Stomach smooth muscle (tissue), 2 donors: ENCODE measurements around the gene PPM1K.
A peak's percentile ranks its signal among the peaks of the same experiment; 100 is the strongest.
"Not testable (repeated sequence)": the region's sequence is repeated elsewhere in the genome, so short reads cannot be mapped to it uniquely, and the experiment has no call there.

ENCODE experiments used
- H3K27ac ChIP-seq: one replicate; pipeline ENCODE4 v1.7.0; 2013; ENCODE audit warnings: mild to moderate bottlenecking, low read length, inconsistent platforms
- H3K27me3 ChIP-seq, 2 donors: one replicate each; pipeline ENCODE4 v1.7.0; 2013; ENCODE audit warnings: low read length in 2 of 2; ENCODE audit not compliant: insufficient read depth in 2 of 2, control insufficient read depth in 1 of 2
- H3K36me3 ChIP-seq, 2 donors: one replicate each; pipeline ENCODE4 v1.7.0; 2013; ENCODE audit warnings: low read length in 2 of 2; ENCODE audit not compliant: control insufficient read depth in 2 of 2, insufficient read depth in 2 of 2
- H3K4me1 ChIP-seq: one replicate; pipeline ENCODE4 v1.7.0; 2013; ENCODE audit warnings: low read length; ENCODE audit not compliant: control insufficient read depth, insufficient read depth
- H3K4me3 ChIP-seq, 2 donors: one replicate each; pipeline ENCODE4 v1.7.0; 2013; ENCODE audit warnings: low read length in 2 of 2
- H3K9ac ChIP-seq, 2 donors: one replicate each; pipeline ENCODE4 v1.7.0; 2013; ENCODE audit warnings: low read length in 2 of 2, mild to moderate bottlenecking in 1 of 2
- H3K9me3 ChIP-seq, 2 donors: one replicate each; pipeline ENCODE4 v1.7.0; 2013; ENCODE audit warnings: low read length in 2 of 2; ENCODE audit not compliant: control insufficient read depth in 2 of 2
- donor health status: healthy.
- donor health status: Pancreatic carcinoma.

The PPM1K gene

DNA sequence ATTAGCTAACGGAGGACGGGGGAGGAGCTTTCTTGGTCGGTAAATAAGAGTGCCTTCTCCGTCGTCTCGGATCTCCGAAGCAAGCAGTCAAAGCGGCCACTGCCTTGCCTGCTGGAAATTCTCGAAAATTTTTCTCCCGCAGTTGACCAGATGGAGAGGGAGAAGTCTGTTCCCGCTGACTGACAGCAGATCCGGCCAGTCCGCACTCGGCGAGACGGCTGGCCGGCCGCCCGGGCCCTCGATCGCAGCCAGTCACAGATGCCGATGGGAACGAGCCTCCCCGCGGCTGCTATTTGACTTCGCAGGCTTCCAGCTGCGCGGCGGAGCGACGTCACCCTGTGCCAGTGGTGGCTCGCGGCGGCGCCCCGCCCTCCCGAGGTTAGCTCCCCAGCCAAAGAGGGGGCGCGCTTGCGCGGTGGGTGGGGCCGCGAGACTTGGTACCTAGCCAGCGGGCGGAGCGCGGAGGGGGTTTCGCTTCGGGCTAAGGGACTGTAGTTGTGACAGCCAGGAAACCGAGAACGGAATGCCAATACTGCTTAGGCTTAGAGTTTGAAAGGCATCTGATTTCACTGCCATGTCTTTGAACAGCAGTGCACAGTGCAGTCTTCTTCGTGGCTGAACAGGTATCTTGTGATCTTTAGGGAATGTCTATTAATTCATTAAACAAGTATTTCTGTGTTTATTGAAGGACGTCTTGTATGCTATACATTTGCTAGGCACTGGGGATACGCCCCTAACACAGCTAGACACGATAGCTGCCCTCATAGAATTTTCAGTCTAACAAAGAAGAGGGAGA is at the start of gene PPM1K:
Gene PPM1K (minus strand): TSS at position 123 of the 796 bp plus-strand sequence. CDS start 5,978 bp downstream, outside the sequence.
- Histone ChIP-seq H3K27ac (peak within 1 kb of the TSS; percentile 95), H3K9ac (peak within 1 kb of the TSS; percentile 80 to 91), H3K4me1 (peaks cover 34% of the 10 kb centered on the region), H3K36me3 (no peaks in the 10 kb centered on the region), H3K27me3 (no peaks in the 10 kb centered on the region), H3K4me3 (peak within 1 kb of the TSS; percentile 93 to 95), H3K9me3 (no peaks in the 10 kb centered on the region)

DNA sequence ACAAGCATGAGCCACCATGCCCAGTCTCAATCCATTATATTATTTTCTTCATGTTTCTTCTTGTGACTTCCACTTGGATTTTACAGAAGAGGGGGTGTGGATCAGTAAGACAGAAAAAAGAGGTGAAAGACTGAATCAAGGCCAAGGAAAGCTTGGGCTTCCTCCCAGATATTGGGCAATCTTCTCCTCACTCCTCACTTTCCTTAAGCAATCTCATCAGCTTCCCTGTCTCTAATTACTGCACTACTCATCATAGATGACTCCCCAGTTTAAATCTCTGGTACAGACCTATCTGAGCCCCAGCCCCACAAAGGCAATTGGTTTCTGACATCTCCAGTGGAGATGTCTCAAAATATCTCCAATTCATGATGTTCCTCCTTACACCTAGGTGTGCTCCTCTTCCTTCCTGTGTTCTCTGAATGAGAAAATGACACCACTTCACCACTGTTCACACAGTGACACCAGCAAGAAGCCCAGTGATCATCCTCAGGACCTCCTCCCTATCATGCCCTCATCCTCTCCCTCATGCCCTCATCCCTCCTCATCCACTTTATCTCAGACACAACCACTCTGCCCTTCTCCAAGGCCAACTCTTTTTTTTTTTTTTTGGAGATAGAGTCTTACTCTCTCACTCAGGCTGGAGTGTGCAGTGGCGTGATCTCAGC is 49.5 kb upstream of the PPM1K start:
- no peak overlapping the region for H3K27ac ChIP-seq
- H3K36me3 ChIP-seq, result no peaks in the 10 kb centered on the region
- no peak overlapping the region for H3K4me3 ChIP-seq
- no peak overlapping the region for H3K9ac ChIP-seq
- no peaks in the 10 kb centered on the region for H3K9me3 ChIP-seq
- peaks cover 3% of the 10 kb centered on the region for H3K4me1 ChIP-seq
- no peaks in the 10 kb centered on the region for H3K27me3 ChIP-seq

DNA sequence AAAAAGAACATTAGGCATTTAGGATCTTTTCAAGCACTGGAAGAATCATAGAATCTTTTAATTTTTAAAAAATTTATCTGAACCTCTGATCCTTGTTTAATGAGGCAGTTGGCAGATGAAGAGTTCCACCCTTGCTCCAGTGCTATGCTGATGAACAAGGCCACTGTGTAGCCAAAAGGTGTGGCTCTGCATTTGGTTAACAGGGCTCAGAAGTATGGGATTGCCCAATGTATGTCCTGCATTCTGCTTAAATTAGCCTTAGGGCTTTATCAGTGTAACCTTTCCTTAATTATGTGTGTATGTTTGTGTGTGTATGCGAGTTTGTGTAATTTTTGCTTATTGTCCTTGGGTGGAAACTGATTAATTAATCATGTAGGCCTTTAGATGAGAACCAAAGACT is 43.3 kb upstream of the PPM1K start:
- Histone ChIP-seq H3K9me3 (no peaks in the 10 kb centered on the region), H3K27me3 (no peaks in the 10 kb centered on the region), H3K27ac (no peak overlapping the region)

DNA sequence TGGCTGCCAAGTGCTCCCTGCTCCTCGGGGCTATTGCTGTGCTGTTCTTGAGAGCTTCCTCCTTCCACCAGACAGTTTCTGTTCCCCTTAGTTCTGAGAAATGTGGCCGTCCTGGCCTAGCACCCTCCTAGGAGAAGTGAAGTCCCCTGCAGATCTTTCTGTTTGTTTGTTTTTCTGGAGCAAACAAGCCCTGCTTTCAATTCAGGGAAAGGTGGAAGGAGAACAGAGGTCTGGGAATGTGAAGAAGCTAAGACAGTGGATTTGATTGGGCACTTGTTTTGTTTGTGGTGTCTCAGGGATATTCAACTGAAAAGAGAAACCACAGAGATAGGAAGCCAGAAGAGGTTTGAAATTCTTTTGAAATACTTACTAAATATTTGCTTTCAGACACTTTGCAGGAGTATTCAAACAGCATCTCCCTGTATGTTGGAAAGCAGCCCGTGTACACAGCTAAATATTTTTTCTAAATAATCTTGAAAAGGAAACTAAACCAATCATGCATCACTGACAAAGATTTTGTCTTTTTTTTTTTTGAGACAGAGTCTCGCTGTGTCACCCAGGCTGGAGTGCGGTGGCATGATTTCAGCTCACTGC is 36.5 kb upstream of the PPM1K start:
- no peaks in the 10 kb centered on the region for H3K27me3 ChIP-seq
- no peaks in the 10 kb centered on the region for H3K36me3 ChIP-seq
- H3K9ac ChIP-seq, result no peak overlapping the region
- no peaks in the 10 kb centered on the region for H3K9me3 ChIP-seq
- H3K4me3 ChIP-seq, result no peak overlapping the region
- no peaks in the 10 kb centered on the region for H3K4me1 ChIP-seq
- H3K27ac ChIP-seq, result no peak overlapping the region

More for the DNA sequence above, 43.3 kb upstream of the PPM1K start:
- no peaks in the 10 kb centered on the region for H3K36me3 ChIP-seq
- H3K4me1 ChIP-seq, result no peaks in the 10 kb centered on the region
- H3K4me3 ChIP-seq, result no peak overlapping the region
- H3K9ac ChIP-seq, result no peak overlapping the region

DNA sequence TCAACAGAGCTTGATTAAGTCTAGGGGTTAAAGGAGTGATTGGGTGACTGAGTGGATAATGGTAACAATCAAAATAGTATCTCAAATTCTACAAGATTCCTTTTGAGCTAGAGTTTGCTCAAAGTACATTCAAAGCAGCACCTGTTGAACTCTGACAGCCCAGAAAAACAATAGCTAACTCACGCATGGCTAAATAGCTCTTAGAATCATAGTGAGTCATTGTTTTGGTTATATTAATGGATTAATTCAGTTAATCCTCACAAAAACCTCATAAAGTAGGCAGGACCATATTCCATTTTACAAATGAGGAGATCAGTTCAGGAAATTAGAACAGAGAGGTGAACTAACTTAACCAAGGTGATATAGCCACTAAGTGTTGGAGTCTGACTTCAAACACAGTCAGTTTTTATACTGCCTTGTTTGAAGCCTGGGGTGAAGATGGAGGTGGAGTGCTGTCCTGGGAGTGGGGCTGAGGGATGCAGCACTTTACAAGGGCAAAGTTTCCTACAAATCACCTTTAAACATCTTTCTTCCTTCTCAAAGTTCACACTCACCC is 35.9 kb upstream of the PPM1K start:
- H3K9me3 ChIP-seq, result no peaks in the 10 kb centered on the region
- H3K4me3 ChIP-seq, result no peak overlapping the region
- no peaks in the 10 kb centered on the region for H3K36me3 ChIP-seq
- no peak overlapping the region for H3K9ac ChIP-seq
- H3K27me3 ChIP-seq, result no peaks in the 10 kb centered on the region
- H3K4me1 ChIP-seq, result no peaks in the 10 kb centered on the region
- H3K27ac ChIP-seq, result no peak overlapping the region

DNA sequence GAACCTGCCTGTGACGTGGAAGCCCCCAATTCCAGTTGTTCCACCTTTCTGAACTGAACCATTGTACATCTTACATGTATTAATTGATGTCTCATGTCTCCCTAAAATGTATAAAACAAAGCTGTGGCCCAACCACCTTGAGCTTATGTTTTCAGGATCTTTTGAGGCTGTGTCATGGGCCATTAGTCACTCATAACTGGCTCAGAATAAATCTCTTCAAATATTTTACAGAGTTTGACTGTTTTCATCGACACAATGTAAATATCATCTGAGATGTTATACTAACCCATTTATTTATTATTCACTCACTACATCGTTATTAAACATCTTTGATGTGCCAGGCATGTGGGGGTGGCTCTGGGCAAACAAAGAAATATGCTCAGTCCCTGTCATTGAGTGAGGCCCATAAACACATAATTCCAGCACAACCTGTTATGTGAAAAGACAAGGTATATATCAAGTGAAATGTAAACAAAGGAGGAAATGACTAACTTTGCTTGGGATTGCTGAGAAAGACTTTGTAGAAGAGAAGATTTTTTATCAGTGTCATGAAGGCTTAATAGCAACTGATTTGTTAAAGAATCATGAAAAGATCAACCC is 34.5 kb upstream of the PPM1K start:
- Histone ChIP-seq H3K9me3 (no peaks in the 10 kb centered on the region), H3K27ac (no peak overlapping the region), H3K4me1 (no peaks in the 10 kb centered on the region), H3K9ac (no peak overlapping the region), H3K4me3 (no peak overlapping the region), H3K27me3 (no peaks in the 10 kb centered on the region), H3K36me3 (no peaks in the 10 kb centered on the region)

DNA sequence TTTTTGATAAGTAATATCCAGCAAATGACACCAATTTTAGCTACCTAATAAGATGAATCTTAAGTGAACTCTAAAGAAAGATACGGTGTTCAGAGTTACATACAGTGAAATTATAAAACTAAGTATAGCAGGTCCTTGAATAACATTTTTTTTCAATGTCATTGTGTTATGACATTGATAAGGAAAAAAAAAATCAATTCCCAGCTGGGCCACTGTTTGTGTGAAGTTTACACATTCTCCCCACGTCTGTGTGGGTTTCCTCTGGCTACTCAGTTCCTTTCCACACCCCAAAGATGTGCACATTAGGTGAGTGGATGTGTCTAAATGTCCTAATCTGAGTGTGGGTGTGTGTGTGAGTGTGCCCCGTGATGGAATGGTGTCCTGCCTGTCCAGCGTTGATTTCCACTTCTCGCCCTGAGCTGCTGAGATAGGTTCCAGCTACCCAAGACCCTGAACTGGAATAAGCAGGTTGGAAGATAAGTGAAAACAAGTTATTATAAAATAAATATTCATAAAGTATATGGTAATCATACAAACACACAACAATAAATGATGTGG is 31.2 kb upstream of the PPM1K start:
- no peaks in the 10 kb centered on the region for H3K27me3 ChIP-seq
- H3K9me3 ChIP-seq, result no peaks in the 10 kb centered on the region
- no peaks in the 10 kb centered on the region for H3K36me3 ChIP-seq
- no peak overlapping the region for H3K27ac ChIP-seq
- H3K4me1 ChIP-seq, result no peaks in the 10 kb centered on the region
- H3K9ac ChIP-seq, result no peak overlapping the region
- H3K4me3 ChIP-seq, result no peak overlapping the region

DNA sequence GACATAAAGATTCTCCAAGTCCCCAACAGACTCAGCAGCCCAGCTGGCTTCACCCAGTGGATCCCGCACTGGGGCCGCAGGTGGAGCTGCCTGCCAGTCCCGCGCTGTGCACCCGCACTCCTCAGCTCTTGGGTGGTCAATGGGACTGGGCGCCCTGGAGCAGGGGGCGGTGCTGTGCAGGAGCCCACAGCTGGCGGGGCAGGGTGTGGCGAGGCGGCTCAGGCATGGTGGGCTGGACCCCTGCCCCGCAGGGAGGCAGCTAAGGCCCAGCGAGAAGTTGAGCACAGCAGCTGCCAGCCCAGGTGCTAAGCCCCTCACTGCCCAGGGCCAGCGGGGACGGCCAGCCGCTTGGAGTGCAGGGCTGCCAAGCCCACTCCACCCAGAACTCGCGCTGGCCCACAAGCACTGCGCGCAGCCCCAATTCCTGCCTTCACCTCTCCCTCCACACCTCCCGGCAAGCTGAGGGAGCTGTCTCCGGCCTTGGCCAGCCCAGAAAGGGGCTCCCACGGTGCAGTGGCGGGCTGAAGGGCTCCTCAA is 28.8 kb upstream of the PPM1K start:
- H3K27me3 ChIP-seq, H3K4me3 ChIP-seq, H3K4me1 ChIP-seq, H3K9me3 ChIP-seq, H3K27ac ChIP-seq, H3K9ac ChIP-seq, H3K36me3 ChIP-seq: not testable (repeated sequence)

DNA sequence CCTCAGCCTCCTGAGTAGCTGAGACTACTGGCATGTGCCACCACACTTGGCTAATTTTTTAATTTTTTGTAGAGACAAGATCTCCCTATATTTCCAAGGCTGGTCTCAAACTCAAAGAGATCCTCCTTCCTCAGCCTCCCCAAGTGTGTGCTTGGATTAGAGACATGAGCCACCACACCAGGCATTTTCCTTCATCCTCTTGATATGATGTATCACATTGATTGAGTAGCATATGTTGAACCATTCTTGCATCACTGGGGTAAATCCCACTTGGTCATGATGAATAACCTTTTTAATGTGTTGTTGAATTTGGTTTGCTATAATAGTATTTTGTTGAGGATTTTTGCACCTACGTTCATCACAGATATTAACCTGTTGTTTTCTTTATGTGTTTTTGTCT is 24.2 kb upstream of the PPM1K start:
- H3K9me3 ChIP-seq, result no peaks in the 10 kb centered on the region
- H3K4me3 ChIP-seq, result no peak overlapping the region
- no peaks in the 10 kb centered on the region for H3K36me3 ChIP-seq
- H3K4me1 ChIP-seq, result no peaks in the 10 kb centered on the region
- H3K27ac ChIP-seq, result no peak overlapping the region
- no peak overlapping the region for H3K9ac ChIP-seq
- no peaks in the 10 kb centered on the region for H3K27me3 ChIP-seq

DNA sequence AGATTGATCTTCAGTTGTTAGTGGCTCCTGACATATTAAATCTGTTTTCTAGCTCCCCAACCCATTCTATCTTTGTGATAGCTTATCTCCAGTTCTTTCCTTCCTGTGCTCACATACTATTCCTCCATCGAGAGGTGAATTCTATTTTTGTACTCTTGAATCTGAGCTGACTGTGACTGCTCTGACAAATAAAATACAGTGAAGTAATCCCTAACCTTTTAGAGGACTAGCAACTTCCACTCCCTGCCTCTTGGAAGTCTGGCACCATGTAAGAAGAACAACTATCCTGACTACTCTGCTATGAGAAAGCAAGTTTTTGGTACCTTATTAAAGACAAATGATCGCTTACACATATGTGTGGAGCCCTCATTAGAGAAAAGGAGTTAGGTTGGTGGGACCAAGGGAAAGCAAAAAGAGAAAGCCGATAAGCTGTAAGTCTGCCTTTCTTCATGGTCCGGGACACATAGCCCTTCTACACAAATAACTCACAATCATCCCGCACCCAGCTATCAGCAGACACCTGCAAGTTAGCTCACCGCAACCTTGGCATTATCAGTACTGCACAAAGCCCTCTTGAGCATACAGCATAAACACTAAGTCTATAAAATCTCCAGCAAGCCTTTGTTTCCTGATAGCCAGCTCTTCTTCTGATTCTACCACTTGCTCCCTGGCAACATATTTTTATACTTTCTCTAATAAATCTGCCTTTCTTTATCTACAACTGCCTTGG is 13.5 kb upstream of the PPM1K start:
- Histone ChIP-seq H3K9ac (no peak overlapping the region), H3K9me3 (no peaks in the 10 kb centered on the region), H3K4me3 (no peak overlapping the region), H3K27ac (no peak overlapping the region), H3K27me3 (no peaks in the 10 kb centered on the region), H3K4me1 (peaks cover 8% of the 10 kb centered on the region), H3K36me3 (no peaks in the 10 kb centered on the region)
